GM18867 (cell line): ENCODE data around the gene MUC13.
"Not testable (repeated sequence)": the region's sequence is repeated elsewhere in the genome, so short reads cannot be mapped to it uniquely, and the experiment has no call there.

ENCODE experiments used
- ATAC-seq: cut with Tn5 transposase; IDR thresholded peaks from one replicate; pipeline ENCODE4 v1.9.1; 2021; ENCODE audit warnings: mild to moderate bottlenecking, moderate library complexity; ENCODE audit not compliant: unreplicated experiment

Gene MUC13

GRCh38 chr3:124934577-124934976, at the start of gene MUC13:
TSS of gene MUC13 (minus strand) at chr3:124934751. CDS start at chr3:124934712, 39 bp downstream.
- ATAC-seq = peak; percentile 21

- ATAC-seq = no peak
These were observed 48.3 kb upstream of the MUC13 start for GRCh38 chr3:124982855-124983254.

- no peak for ATAC-seq
These were observed 46.9 kb upstream of the MUC13 start for GRCh38 chr3:124981472-124981871.

GRCh38 chr3:124978627-124979026, 44.1 kb upstream of the MUC13 start:
- ATAC-seq = no peak

GRCh38 chr3:124976383-124976782, 41.8 kb upstream of the MUC13 start:
- ATAC-seq = no peak

- ATAC-seq = no peak
These were observed 40.1 kb upstream of the MUC13 start for GRCh38 chr3:124974691-124975090.

- ATAC-seq = no peak
These were observed 38.7 kb upstream of the MUC13 start for GRCh38 chr3:124973290-124973689.

- no peak for ATAC-seq
These were observed 37.9 kb upstream of the MUC13 start for GRCh38 chr3:124972457-124972856.

GRCh38 chr3:124969963-124970722, 35.6 kb upstream of the MUC13 start:
- no peak for ATAC-seq

- no peak for ATAC-seq
These were observed 34.6 kb upstream of the MUC13 start for GRCh38 chr3:124969190-124969589.

GRCh38 chr3:124967964-124968363, 33.4 kb upstream of the MUC13 start:
- no peak for ATAC-seq

- no peak for ATAC-seq
These were observed 32.2 kb upstream of the MUC13 start for GRCh38 chr3:124966521-124967445.

- ATAC-seq = no peak
These were observed 30.9 kb upstream of the MUC13 start for GRCh38 chr3:124965413-124965812.

- ATAC-seq = no peak
These were observed 29.8 kb upstream of the MUC13 start for GRCh38 chr3:124964387-124964786.

- ATAC-seq = no peak
These were observed 29.2 kb upstream of the MUC13 start for GRCh38 chr3:124963755-124964154.

- no peak for ATAC-seq
These were observed 27.9 kb upstream of the MUC13 start for GRCh38 chr3:124962403-124962940.

- ATAC-seq = no peak
These were observed 26.1 kb upstream of the MUC13 start for GRCh38 chr3:124960698-124961097.

- no peak for ATAC-seq
These were observed 25.6 kb upstream of the MUC13 start for GRCh38 chr3:124960105-124960504.

GRCh38 chr3:124957951-124958350, 23.4 kb upstream of the MUC13 start:
- ATAC-seq = not testable (repeated sequence)

- ATAC-seq = no peak
These were observed 17.8 kb upstream of the MUC13 start for GRCh38 chr3:124952282-124952855.
